B cell (primary cell): ENCODE data around the gene GON7. TPM values are rescaled to one million over a fixed set of nuclear protein-coding genes. Genes with fewer than 3 reads are reported as not detected.
A peak's percentile ranks its signal among the peaks of the same experiment; 100 is the strongest.

Experiments used
- ATAC-seq: fragments of 200-7000 bp; cut with Tn5 transposase; one replicate; pipeline ENCODE4 v1.10.0; 2021; ENCODE audit warnings: low read depth, mild to moderate bottlenecking, moderate number of reproducible peaks, moderate library complexity
- CTCF ChIA-PET: fragments of 350-600 bp; sonication (Branson Sonifier 250); formaldehyde crosslinking; loops from one replicate; lab custom pipeline; 2021; ENCODE audit warnings: antibody characterized with exemption, inconsistent platforms; lab: Charles Lee
- POLR2A ChIA-PET: fragments of 350-600 bp; sonication (Branson Sonifier 250); formaldehyde crosslinking; loops from one replicate; lab custom pipeline; 2021; ENCODE audit warnings: antibody characterized with exemption; lab: Charles Lee
- DNase-seq: peaks from one replicate; pipeline ENCODE4 v3.0.0; 2013
- H2AFZ ChIP-seq: 2 replicates; pipeline ENCODE4 v1.6.1; 2012; ENCODE audit warnings: mild to moderate bottlenecking, low read depth, low read length; ENCODE audit not compliant: insufficient read depth, poor library complexity, severe bottlenecking
- H3K27ac ChIP-seq, 2 donors: 1 replicate in 1 of 2; 2 replicates in 1 of 2; pipeline ENCODE4 v1.5.1; 2012 to 2013; ENCODE audit warnings: low read length in 2 of 2, mild to moderate bottlenecking in 2 of 2, moderate library complexity in 1 of 2
- H3K27me3 ChIP-seq, 4 experiments: fragments of 200-600 bp in 1 of 4; sonication (generic) in 1 of 4; replicated peaks in 1 of 4; 1 replicate in 2 of 4; 2 replicates in 2 of 4; pipeline versions ENCODE4 v1.6.1 to v1.7.0; 2013 to 2016; ENCODE audit warnings: low read length in 3 of 4, mild to moderate bottlenecking in 2 of 4, mixed read lengths in 1 of 4, moderate library complexity in 1 of 4; ENCODE audit not compliant: insufficient read depth in 4 of 4, control insufficient read depth in 3 of 4; ENCODE audit errors: control extremely low read depth in 1 of 4
- H3K36me3 ChIP-seq, 2 experiments: replicated peaks in 1 of 2; 1 replicate in 1 of 2; 2 replicates in 1 of 2; pipeline versions ENCODE4 v1.6.1 to v1.7.1; 2013; ENCODE audit warnings: low read length in 1 of 2; ENCODE audit not compliant: insufficient read depth in 2 of 2, control insufficient read depth in 1 of 2; ENCODE audit errors: control extremely low read depth in 1 of 2, extremely low read depth in 1 of 2
- H3K4me1 ChIP-seq, 2 donors: fragments of 200-600 bp in 1 of 2; sonication (generic) in 1 of 2; 1 replicate in 1 of 2; 2 replicates in 1 of 2; pipeline versions ENCODE4 v1.5.1 to v1.6.1; 2013 to 2017; ENCODE audit warnings: low read length in 2 of 2; ENCODE audit not compliant: control insufficient read depth in 2 of 2, insufficient read depth in 2 of 2
- H3K4me2 ChIP-seq: replicated peaks from 2 replicates; pipeline ENCODE3; 2012; ENCODE audit warnings: mild to moderate bottlenecking, low read depth, low read length; ENCODE audit not compliant: poor library complexity, severe bottlenecking
- H3K4me3 ChIP-seq, 5 experiments: fragments of 200-600 bp in 1 of 5; sonication (generic) in 1 of 5; 1 replicate in 3 of 5; 2 replicates in 2 of 5; pipeline versions ENCODE4 v1.5.1 to v1.7.0; 2011 to 2016; ENCODE audit warnings: low read length in 4 of 5, mild to moderate bottlenecking in 4 of 5, low read depth in 2 of 5, control low read depth in 1 of 5, moderate library complexity in 1 of 5; ENCODE audit not compliant: insufficient read depth in 1 of 5; ENCODE audit errors: control extremely low read depth in 1 of 5, extremely low read depth in 1 of 5
- H3K79me2 ChIP-seq: fragments of 200-600 bp; sonication (generic); one replicate; pipeline ENCODE4 v1.6.0; 2016; ENCODE audit warnings: low read length; ENCODE audit not compliant: control insufficient read depth, insufficient read depth
- H3K9ac ChIP-seq: fragments of 200-600 bp; sonication (generic); 2 replicates; pipeline ENCODE4 v1.6.1; 2017; ENCODE audit warnings: mild to moderate bottlenecking, low read length, moderate library complexity
- H3K9me3 ChIP-seq, 3 donors: one replicate each; pipeline versions ENCODE4 v1.6.1 to v1.7.1; 2013; ENCODE audit warnings: low read length in 2 of 3; ENCODE audit not compliant: control insufficient read depth in 2 of 3, insufficient read depth in 1 of 3; ENCODE audit errors: control extremely low read depth in 1 of 3
- H4K20me1 ChIP-seq: 2 replicates; pipeline ENCODE4 v1.6.0; 2012; ENCODE audit warnings: mild to moderate bottlenecking, low read length; ENCODE audit not compliant: insufficient read depth, control insufficient read depth, poor library complexity, severe bottlenecking
- H3K27ac Mint-ChIP-seq: one replicate; pipeline ENCODE4 v1.8.0; 2021; ENCODE audit warnings: mixed read lengths
- H3K27me3 Mint-ChIP-seq: one replicate; pipeline ENCODE4 v1.8.0; 2021; ENCODE audit warnings: mixed read lengths
- H3K4me1 Mint-ChIP-seq: one replicate; pipeline ENCODE4 v1.8.0; 2021; ENCODE audit warnings: mixed read lengths
- H3K4me3 Mint-ChIP-seq: one replicate; pipeline ENCODE4 v1.8.0; 2021; ENCODE audit warnings: mixed read lengths
- H3K9me3 Mint-ChIP-seq: one replicate; pipeline ENCODE4 v1.8.0; 2022; ENCODE audit warnings: mixed read lengths; ENCODE audit not compliant: insufficient read depth
- EZH2 ChIP-seq: IDR thresholded peaks from 2 replicates; pipeline ENCODE4 v1.6.1; 2012; ENCODE audit warnings: borderline replicate concordance, low read depth, mild to moderate bottlenecking, moderate library complexity, low read length; ENCODE audit not compliant: insufficient read depth, poor library complexity, severe bottlenecking
- WGBS: methylation state at CpG from one replicate; pipeline ENCODE4 v1.1.5; 2013; ENCODE audit warnings: missing lambda C conversion rate; ENCODE audit not compliant: insufficient coverage; 5-methylcytosine and 5-hydroxymethylcytosine counted together
- intact Hi-C: fragments of 100-400 bp; cut with micrococcal nuclease; formaldehyde crosslinking; loops from one replicate; pipeline ENCODE4 v1.10.0; 2022
- polyA plus RNA-seq: library from polyadenylated mRNA; depleted of rRNA; stranded (reverse); fragments of >200 nt; gene quantifications from 2 replicates; pipeline ENCODE4 v1.2.3, GENCODE V29; 2012
- total RNA-seq, 2 donors: library from RNA; stranded (reverse); fragments of 120-200 nt in 1 of 2; gene quantifications; 1 replicate in 1 of 2; 2 replicates in 1 of 2; pipeline versions ENCODE4 v1.2.3 to v1.2.4, GENCODE V29; 2013 to 2022
- TF ChIP-seq, protein P1 (sequence below): fragments of 200-600 bp; IDR thresholded peaks from one replicate; pipeline ENCODE4 v1.8.0; 2022; ENCODE audit warnings: antibody characterized with exemption, mild to moderate bottlenecking

The GON7 gene
- total and polyA plus RNA-seq, 2 donors (not counting 1 experiment from before 2014, with no cell fraction given): 4.3 to 8.9 TPM

DNA sequence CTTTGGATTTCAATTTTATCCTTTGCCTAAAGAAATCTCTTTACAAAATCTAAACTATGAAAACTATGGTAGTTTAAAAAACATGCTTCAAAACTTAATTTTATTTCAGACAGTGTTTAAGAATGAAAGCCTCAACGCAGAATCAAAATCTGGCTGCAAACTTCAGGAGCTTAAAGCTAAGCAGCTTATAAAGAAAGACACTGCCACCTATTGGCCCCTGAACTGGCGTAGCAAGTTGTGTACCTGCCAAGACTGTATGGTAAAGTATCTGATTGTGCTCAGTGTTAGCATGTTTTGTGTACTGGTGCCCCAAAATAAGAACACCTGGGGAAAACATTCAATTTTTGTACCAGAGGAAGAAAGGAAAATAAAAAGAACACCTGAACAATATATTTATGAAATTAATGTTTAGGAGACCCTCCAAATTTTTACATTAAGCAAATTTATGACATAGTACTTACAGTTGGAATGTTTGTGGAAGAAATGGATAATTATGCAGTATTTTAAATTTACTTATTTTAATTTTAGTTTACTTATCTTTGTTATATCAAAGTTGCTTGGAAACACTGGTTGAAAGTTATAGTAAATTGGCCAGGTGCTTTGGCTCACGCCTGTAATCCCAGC, 12.3 kb upstream of the GON7 start:
- Mint-ChIP-seq H3K4me1 (no peaks in the 10 kb centered on the region), H3K9me3 (no peaks in the 10 kb centered on the region), H3K4me3 (no peak overlapping the region), H3K27me3 (no peaks in the 10 kb centered on the region), H3K27ac (no peak overlapping the region)
- POLR2A ChIA-PET: interaction anchor here (0.7 to 0.9 kb wide), 3 partner anchors 12 to 104 kb away, joined by 3 to 5 read pairs (median 4); partner anchors contain the start of genes ITPK1, LYSET and MOAP1
- WGBS: 69% methylated on average over 2 of the region's 3 CpGs
- H3K4me1 ChIP-seq: no peaks in the 10 kb centered on the region
- CTCF ChIA-PET: interaction anchor here (0.6 to 2.2 kb wide), 16 partner anchors 9 to 405 kb away, joined by 3 to 22 read pairs (median 4); partner anchors contain the start of genes LYSET and MOAP1
- no peak overlapping the region for H3K4me2 ChIP-seq
- H3K27ac ChIP-seq: no peak overlapping the region
- no peak overlapping the region for H3K4me3 ChIP-seq
- no peak overlapping the region for H3K9ac ChIP-seq
- DNase-seq: peak; percentile 68
- no peaks in the 10 kb centered on the region for H3K27me3 ChIP-seq
- H3K9me3 ChIP-seq: no peaks in the 10 kb centered on the region
- intact Hi-C loops: loop anchor here (1.0 kb wide), 2 partner anchors 106 to 267 kb away; no protein-coding TSS in a partner anchor
- H3K79me2 ChIP-seq: no peaks in the 10 kb centered on the region
- peaks cover 3 to 62% of the 10 kb centered on the region in 2 experiments for H3K36me3 ChIP-seq
- peak; percentile 60 for ATAC-seq
- H4K20me1 ChIP-seq: no peaks in the 10 kb centered on the region
- no peak overlapping the region for H2AFZ ChIP-seq
- TF ChIP-seq EZH2: no peak
- TF ChIP-seq, protein P1, sequence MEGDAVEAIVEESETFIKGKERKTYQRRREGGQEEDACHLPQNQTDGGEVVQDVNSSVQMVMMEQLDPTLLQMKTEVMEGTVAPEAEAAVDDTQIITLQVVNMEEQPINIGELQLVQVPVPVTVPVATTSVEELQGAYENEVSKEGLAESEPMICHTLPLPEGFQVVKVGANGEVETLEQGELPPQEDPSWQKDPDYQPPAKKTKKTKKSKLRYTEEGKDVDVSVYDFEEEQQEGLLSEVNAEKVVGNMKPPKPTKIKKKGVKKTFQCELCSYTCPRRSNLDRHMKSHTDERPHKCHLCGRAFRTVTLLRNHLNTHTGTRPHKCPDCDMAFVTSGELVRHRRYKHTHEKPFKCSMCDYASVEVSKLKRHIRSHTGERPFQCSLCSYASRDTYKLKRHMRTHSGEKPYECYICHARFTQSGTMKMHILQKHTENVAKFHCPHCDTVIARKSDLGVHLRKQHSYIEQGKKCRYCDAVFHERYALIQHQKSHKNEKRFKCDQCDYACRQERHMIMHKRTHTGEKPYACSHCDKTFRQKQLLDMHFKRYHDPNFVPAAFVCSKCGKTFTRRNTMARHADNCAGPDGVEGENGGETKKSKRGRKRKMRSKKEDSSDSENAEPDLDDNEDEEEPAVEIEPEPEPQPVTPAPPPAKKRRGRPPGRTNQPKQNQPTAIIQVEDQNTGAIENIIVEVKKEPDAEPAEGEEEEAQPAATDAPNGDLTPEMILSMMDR: peak; percentile 84

DNA sequence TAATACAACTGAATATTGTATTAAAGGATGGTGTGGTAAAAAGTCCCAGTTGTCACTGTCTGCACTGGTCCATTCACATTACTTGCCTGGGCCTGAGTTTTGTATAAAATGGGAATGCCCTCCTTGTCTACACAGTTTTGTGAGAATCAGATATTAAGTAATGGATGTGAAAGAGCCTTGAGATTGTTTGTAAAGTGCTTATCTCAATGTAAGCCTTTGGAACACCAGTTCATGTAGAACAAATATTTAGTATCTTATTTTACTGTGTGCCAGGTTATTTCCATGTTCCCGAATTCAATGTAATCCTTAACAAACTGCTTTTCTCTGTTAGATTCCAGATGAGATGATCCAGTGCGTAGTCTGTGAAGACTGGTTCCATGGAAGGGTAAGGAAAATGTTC, 7.7 kb upstream of the GON7 start:
- Mint-ChIP-seq H3K4me1 (peaks cover 25% of the 10 kb centered on the region), H3K9me3 (no peaks in the 10 kb centered on the region), H3K27ac (no peak overlapping the region), H3K27me3 (no peaks in the 10 kb centered on the region), H3K4me3 (no peak overlapping the region)
- no peak for DNase-seq
- Histone ChIP-seq H3K27me3 (no peaks in the 10 kb centered on the region), H3K9ac (no peak overlapping the region), H3K4me1 (peaks cover 6 to 20% of the 10 kb centered on the region in 2 donors), H3K79me2 (no peaks in the 10 kb centered on the region), H3K9me3 (no peaks in the 10 kb centered on the region), H3K4me2 (no peak overlapping the region), H2AFZ (no peak overlapping the region), H4K20me1 (no peaks in the 10 kb centered on the region), H3K36me3 (peaks cover 3 to 41% of the 10 kb centered on the region in 2 experiments), H3K27ac (no peak overlapping the region), H3K4me3 (no peak overlapping the region)
- intact Hi-C loops: no loop called here
- no CpG with 5 or more reads among the region's 2 CpGs for WGBS
- TF ChIP-seq, protein P1: no peak
- TF ChIP-seq EZH2: no peak
- ChIA-PET POLR2A (no interaction called here), CTCF (no interaction called here)
- ATAC-seq: no peak
